SU-DHL-6 (cell line): Measurements from ENCODE around the gene ELL2.

Experiments used
- EZH2phosphoT487 ChIP-seq: fragments of 200-600 bp; sonication (generic), shearing (Covaris generic); conservative IDR thresholded peaks from 2 replicates; pipeline ENCODE4 v1.6.1; 2018; ENCODE audit warnings: mild to moderate bottlenecking, antibody characterized with exemption, low read length, moderate library complexity, mixed read lengths
- TF ChIP-seq, protein P1 (sequence below): fragments of 200-600 bp; sonication (generic); IDR thresholded peaks from one replicate; pipeline ENCODE4 v1.5.1; 2017; ENCODE audit warnings: antibody characterized with exemption, mild to moderate bottlenecking, low read length, moderate library complexity; ENCODE audit not compliant: insufficient read depth, poor library complexity, severe bottlenecking

DNA sequence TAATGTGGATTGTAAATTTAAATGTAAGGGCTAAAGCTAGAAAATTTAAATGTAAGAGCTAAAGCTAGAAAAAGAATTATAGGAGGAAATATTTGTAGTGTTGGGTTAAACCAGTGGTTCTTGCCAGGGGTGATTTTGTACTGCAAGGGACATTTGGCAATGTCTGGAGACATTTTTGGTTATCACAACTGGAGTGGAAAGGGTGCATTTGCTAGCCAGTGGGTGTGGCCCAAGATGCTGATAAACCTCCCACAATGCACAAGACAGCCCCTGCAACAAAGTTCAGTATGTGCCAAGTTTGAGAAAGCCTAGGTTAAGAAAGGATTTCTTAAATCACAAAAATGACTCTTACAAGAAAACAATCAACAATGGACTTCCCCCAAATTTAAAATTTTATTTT is 31.6 kb upstream of the ELL2 start:
- TF ChIP-seq, protein P1, sequence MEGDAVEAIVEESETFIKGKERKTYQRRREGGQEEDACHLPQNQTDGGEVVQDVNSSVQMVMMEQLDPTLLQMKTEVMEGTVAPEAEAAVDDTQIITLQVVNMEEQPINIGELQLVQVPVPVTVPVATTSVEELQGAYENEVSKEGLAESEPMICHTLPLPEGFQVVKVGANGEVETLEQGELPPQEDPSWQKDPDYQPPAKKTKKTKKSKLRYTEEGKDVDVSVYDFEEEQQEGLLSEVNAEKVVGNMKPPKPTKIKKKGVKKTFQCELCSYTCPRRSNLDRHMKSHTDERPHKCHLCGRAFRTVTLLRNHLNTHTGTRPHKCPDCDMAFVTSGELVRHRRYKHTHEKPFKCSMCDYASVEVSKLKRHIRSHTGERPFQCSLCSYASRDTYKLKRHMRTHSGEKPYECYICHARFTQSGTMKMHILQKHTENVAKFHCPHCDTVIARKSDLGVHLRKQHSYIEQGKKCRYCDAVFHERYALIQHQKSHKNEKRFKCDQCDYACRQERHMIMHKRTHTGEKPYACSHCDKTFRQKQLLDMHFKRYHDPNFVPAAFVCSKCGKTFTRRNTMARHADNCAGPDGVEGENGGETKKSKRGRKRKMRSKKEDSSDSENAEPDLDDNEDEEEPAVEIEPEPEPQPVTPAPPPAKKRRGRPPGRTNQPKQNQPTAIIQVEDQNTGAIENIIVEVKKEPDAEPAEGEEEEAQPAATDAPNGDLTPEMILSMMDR, result no peak
- TF ChIP-seq EZH2phosphoT487, result no peak
